D721Med (cell line): ENCODE measurements around the gene PUS1.

ENCODE experiments used
- DNase-seq: peaks from one replicate; pipeline ENCODE4 v3.0.0; 2011; ENCODE audit warnings: low spot score; ENCODE audit not compliant: insufficient read length
- FAIRE-seq: peaks from 2 replicates; lab custom pipeline; 2011; peaks lifted over from hg19 to GRCh38; lab: Jason Lieb, UNC
- TF ChIP-seq, protein P1 (sequence below): IDR thresholded peaks from 2 replicates; pipeline ENCODE4 v1.5.1; 2012; ENCODE audit warnings: mild to moderate bottlenecking, control low read depth; ENCODE audit not compliant: insufficient read depth; ENCODE audit errors: missing control alignments

The PUS1 gene

DNA sequence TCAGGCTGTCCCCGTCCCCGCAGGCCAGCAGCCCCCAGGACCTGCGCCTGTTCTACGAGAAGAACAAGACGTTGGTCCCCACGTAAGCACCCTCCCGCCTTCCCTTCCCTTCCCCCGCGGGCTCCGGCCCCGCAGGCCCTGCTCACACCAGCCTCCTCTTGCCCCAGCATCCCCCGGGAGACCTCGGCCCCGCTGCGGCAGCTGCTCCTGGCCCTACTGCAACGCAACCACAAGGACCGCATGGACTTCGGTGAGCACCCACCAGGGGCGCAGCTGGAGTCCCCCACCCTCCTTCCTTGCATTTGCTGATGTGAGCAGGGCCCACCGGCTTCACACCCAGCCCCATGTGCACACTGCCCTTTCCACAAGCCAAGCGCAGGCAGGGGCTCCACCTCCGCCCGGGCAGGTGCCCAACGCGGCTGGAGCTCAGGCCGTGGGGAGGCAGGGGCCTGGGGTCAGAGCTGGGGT is 19.3 kb upstream of the PUS1 start:
- DNase-seq (no peak), FAIRE-seq (no peak)
- TF ChIP-seq, protein P1, sequence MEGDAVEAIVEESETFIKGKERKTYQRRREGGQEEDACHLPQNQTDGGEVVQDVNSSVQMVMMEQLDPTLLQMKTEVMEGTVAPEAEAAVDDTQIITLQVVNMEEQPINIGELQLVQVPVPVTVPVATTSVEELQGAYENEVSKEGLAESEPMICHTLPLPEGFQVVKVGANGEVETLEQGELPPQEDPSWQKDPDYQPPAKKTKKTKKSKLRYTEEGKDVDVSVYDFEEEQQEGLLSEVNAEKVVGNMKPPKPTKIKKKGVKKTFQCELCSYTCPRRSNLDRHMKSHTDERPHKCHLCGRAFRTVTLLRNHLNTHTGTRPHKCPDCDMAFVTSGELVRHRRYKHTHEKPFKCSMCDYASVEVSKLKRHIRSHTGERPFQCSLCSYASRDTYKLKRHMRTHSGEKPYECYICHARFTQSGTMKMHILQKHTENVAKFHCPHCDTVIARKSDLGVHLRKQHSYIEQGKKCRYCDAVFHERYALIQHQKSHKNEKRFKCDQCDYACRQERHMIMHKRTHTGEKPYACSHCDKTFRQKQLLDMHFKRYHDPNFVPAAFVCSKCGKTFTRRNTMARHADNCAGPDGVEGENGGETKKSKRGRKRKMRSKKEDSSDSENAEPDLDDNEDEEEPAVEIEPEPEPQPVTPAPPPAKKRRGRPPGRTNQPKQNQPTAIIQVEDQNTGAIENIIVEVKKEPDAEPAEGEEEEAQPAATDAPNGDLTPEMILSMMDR: no peak

DNA sequence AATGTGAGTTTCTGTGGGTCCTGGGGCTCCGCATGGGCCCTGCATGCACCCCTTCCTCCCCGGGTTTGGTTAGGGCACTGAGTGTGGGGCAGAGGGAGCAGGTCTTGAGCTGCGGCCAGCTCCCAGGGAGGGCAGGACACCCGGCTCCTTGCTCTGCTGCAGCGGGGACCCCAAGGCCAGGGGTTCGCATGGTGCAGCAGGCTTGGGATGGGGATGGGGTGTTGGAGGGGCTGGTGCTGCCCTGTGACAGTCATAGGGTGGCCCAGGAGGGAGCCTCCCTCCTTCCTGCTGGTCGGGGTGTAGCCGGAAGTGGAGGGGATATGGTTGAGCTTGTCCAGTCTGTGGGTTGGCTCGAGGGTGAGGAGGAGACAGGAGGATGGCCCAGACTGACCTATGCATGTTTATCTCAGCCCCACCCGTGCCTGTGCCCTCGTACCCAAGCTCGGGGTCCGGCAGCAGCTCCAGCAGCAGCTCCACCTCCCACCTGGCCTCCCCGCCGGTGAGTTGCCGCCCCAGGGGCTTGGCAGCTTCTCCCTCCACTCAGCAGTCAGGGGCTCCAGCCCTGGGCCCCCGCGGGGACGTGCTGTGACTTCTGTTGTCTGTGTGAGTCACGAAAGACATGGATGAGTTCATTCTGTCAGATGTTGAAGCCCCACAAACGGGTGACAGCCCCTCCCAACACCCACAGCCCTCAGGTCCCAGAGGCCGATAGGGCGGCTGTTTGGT is 18.6 kb upstream of the PUS1 start:
- FAIRE-seq (no peak), DNase-seq (no peak)
- TF ChIP-seq, protein P1: no peak

DNA sequence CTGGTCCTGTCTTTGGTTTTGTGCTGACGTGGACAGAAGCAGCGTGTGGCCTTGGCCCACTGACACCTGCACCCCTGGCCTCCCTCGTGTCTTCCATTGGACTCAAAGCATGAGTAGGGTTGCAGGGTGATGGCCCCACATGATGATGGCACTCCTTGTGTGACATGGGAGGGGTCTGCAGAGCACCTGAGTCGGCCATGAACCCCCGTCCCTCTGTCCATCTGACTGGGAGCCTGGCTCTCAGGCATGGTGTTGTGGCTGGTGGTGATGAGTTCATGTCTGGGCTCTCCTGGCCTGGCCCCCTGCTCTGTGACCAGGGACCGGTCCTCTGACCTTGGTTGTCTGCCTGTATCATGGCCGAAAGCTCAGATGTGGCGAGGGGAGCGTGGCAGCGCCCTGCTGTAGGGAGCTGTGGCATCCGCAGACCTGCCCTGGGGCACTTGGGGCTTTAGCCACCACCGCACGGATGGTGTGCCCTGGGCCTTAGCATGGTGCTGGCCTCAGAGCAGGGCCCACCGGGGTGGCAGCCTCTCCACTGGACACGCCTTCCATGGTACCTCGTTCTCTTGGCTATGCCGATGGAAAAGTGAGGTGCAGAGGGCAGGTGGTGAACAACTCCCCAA is 17.9 kb upstream of the PUS1 start:
- no peak for FAIRE-seq
- TF ChIP-seq, protein P1: no peak

DNA sequence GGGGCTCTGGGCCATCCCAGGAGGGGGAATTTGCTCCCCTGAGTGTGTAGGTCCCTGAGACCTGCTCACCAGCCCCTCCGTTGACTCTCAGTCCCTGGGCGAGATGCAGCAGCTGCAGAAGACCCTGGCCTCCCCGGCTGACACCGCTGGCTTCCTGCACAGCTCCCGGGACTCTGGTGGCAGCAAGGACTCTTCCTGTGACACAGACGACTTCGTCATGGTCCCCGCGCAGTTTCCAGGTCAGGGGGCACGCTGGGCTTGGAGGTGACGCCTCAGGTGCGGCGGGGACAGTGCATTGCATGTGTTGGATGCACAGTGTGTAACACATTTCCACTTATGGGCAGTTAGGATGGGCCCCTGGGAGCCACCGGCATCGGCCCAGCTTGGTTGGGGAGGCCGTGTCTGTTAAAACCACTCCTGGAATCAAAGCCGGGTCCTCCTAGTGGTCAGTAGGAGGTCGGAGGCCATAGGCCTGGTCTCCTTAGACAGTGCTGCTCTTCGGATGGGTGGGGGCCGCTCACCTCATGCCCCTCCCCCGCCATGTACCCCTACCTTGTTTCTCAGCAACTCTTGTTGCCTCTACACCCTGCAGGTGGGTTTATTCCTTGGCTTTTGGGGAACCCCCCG is 17.1 kb upstream of the PUS1 start:
- DNase-seq (no peak), FAIRE-seq (no peak)
- TF ChIP-seq, protein P1: no peak

More for the DNA sequence above, 17.9 kb upstream of the PUS1 start:
- DNase-seq: no peak

DNA sequence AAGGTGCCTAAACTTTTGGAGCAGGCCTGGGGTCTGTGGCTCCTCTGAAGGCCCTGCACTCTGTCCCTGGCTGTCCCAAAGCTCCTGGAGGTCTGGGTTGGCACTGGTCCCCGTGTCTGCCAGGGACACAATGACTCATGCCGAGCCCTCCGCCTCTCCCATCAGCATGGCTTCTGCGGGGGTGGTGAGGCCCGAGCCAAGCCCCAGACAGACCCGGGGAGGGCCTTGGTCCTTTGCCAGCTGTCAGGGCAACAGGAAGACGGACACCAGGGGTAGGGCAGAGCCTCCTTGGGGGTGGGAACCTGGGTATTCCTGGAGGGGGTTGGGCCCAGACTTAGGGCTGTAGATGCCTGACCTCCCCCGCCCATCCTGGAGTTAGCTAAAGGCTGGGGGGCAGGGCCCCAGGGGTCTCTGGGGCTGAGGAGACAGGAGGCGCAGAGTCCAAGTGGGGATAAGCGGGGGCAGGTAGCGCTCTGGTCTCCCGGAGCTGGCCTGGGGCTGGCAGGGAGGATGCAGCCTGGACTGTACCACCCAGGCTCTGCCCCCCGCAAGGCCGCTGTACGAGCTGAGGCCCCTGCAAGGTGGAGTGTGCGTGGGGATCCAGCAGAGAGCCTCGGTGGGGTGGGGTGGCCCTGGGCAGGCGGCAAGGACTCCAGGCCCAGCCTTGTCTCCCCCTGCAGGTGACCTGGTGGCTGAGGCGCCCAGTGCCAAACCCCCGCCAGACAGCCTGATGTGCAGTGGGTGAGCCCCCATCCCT is 16.4 kb upstream of the PUS1 start:
- DNase-seq (no peak), FAIRE-seq (no peak)
- TF ChIP-seq, protein P1: no peak

DNA sequence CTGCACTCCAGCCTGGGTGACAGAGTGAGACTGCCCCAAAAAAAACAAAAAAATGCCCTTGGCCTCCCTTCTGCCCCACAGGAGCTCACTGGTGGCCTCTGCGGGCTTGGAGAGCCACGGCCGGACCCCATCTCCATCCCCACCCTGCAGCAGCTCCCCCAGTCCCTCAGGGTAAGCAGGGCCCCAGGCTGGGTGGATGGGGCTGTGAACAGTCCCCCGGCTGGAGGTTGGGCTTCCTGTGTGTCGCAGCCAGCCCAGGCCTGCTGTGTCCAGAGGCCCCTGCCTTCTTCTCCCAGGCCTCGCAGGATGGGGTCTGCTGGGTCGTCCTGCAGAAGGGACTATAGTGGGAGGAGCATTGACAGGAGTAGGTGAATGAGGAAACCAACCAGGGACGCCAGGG is 15.4 kb upstream of the PUS1 start:
- FAIRE-seq (no peak), DNase-seq (no peak)
- TF ChIP-seq, protein P1: no peak
